ENCODE data around the gene SECISBP2L. TPM values are rescaled to one million over a fixed set of nuclear protein-coding genes. Genes with fewer than 3 reads are reported as not detected.
"Not testable (repeated sequence)": the region's sequence is repeated elsewhere in the genome, so short reads cannot be mapped to it uniquely, and the experiment has no call there.

The SECISBP2L gene
- total RNA-seq, 4 donors from 2014 or later, result 27.7 to 63.2 (median 33.2) TPM

GRCh38 chr15:49082960-49083359 lies 36.7 kb upstream of the SECISBP2L start:
- WGBS, 2 donors (ENCODE audit: low coverage in 1 of 2), result 68 to 100% methylated on average over 1 of the region's 1 CpG
- no peaks in the 10 kb centered on the region for H3K4me1 ChIP-seq
- no peaks in the 10 kb centered on the region for H3K27me3 ChIP-seq
- no peak overlapping the region for H3K27ac ChIP-seq
- intact Hi-C loops (cut with DNase I; ENCODE audit: low total_unique reads) (no loop called here), in situ Hi-C loops (cut with MboI; ENCODE audit: low pct_ligation_motif_present in 1 of 4, low pct_unique_long_range_greater_than_20kb in 1 of 4, low sequenced_read_pairs in 3 of 4) (no loop called here)
- TF ChIP-seq EP300 (IDR thresholded peaks at IDR 0.05; ENCODE audit: low read depth), result no peak
- no peak overlapping the region for H3K4me3 ChIP-seq
- H3K36me3 ChIP-seq, result no peaks in the 10 kb centered on the region
- H3K9me3 ChIP-seq, result no peaks in the 10 kb centered on the region
- no peak for DNase-seq

DNA sequence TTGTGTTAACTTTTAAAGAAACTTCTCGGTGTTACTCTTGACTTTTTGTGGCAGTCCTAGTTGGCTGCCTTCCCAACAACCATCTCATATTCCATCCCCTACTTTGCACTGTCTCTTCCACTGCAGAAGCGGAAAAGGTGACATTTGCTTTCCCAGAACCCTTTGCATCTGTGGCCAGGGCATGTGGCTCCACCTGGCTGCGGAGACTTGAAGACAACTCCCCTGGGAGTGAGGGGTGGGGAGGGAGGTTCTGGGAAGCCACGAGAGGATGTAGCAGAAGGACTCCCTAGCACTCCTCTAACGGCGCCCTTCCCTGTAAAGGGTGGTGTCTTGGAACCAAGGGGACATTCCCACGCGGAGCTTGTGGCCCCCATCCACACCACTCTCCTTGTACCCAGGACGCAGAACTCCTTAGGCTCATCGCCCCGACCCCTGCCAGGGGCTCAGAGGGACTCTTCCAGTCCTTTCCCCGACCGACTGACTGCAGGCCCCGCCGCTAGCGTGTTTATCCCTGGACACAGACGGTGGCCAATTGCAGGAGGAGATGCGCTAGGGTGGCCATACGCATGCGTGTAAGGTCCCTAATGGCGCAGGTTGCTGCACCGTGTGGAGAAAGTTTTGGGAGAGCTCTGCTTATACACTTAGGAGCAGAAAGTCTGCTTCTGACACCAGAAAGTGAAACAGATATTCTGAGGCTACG lies 33.2 kb upstream of the SECISBP2L start:
- DNase-seq, result no peak
- Histone ChIP-seq H3K4me1 (no peaks in the 10 kb centered on the region), H3K9me3 (no peaks in the 10 kb centered on the region), H3K4me3 (no peak overlapping the region), H3K36me3 (no peaks in the 10 kb centered on the region), H3K27ac (no peak overlapping the region), H3K27me3 (no peaks in the 10 kb centered on the region)
- in situ Hi-C loops (cut with MboI; ENCODE audit: low pct_ligation_motif_present in 1 of 4, low pct_unique_long_range_greater_than_20kb in 1 of 4, low sequenced_read_pairs in 3 of 4) (no loop called here), intact Hi-C loops (cut with DNase I; ENCODE audit: low total_unique reads) (no loop called here)
- 84 to 90% methylated on average over 7 to 23 of the region's 23 CpGs for WGBS, 2 donors (ENCODE audit: low coverage in 1 of 2)
- TF ChIP-seq EP300 (IDR thresholded peaks at IDR 0.05; ENCODE audit: low read depth) (no peak), POLR2AphosphoS5 (IDR thresholded peaks at IDR 0.05) (no peak)
- TF ChIP-seq, protein P1, sequence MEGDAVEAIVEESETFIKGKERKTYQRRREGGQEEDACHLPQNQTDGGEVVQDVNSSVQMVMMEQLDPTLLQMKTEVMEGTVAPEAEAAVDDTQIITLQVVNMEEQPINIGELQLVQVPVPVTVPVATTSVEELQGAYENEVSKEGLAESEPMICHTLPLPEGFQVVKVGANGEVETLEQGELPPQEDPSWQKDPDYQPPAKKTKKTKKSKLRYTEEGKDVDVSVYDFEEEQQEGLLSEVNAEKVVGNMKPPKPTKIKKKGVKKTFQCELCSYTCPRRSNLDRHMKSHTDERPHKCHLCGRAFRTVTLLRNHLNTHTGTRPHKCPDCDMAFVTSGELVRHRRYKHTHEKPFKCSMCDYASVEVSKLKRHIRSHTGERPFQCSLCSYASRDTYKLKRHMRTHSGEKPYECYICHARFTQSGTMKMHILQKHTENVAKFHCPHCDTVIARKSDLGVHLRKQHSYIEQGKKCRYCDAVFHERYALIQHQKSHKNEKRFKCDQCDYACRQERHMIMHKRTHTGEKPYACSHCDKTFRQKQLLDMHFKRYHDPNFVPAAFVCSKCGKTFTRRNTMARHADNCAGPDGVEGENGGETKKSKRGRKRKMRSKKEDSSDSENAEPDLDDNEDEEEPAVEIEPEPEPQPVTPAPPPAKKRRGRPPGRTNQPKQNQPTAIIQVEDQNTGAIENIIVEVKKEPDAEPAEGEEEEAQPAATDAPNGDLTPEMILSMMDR (IDR thresholded peaks at IDR 0.05), result no peak

GRCh38 chr15:49075881-49076280 lies 29.6 kb upstream of the SECISBP2L start:
- no peaks in the 10 kb centered on the region for H3K9me3 ChIP-seq
- no peaks in the 10 kb centered on the region for H3K27me3 ChIP-seq
- no peaks in the 10 kb centered on the region for H3K36me3 ChIP-seq
- H3K27ac ChIP-seq, result no peak overlapping the region
- no peaks in the 10 kb centered on the region for H3K4me1 ChIP-seq
- TF ChIP-seq, protein P1 (IDR thresholded peaks at IDR 0.05), result no peak
- TF ChIP-seq POLR2A (IDR thresholded peaks at IDR 0.05), result no peak
- TF ChIP-seq EP300 (IDR thresholded peaks at IDR 0.05; ENCODE audit: low read depth), result no peak
- TF ChIP-seq POLR2AphosphoS5 (IDR thresholded peaks at IDR 0.05), result no peak
- in situ Hi-C loops (cut with MboI; ENCODE audit: low pct_ligation_motif_present in 1 of 4, low pct_unique_long_range_greater_than_20kb in 1 of 4, low sequenced_read_pairs in 3 of 4) (no loop called here), intact Hi-C loops (cut with DNase I; ENCODE audit: low total_unique reads) (no loop called here)
- no peak for DNase-seq
- H3K4me3 ChIP-seq, result no peak overlapping the region

DNA sequence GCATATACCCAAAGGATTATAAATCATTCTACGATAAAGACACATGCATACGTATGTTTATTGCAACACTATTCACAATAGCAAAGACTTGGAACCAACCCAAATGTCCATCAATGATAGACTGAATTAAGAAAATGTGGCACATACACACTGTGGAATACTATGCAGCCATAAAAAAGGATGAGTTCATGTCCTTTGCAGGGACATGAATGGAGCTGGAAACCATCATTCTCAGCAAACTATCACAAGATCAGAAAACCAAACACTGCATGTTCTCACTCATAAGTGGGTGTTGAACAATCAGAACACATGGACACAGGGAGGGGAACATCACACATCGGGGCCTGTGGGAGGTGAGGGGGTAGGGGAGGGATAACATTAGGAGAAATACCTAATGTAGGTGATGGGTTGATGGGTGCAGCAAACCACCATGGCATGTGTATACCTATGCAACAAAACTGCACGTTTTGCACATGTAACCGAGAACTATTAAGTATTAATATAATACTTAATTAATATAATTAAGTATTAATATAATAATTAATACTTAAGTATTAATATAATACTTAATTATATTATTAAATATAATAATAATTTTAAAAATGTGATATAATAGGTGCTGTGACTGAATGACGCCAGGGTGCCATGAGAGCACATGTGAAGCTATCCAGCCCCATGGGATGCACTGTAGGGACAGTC lies 28.5 kb upstream of the SECISBP2L start:
- H3K36me3 ChIP-seq; in situ Hi-C loops (cut with MboI; ENCODE audit: low pct_ligation_motif_present in 1 of 4, low pct_unique_long_range_greater_than_20kb in 1 of 4, low sequenced_read_pairs in 3 of 4); H3K4me1 ChIP-seq; H3K27ac ChIP-seq; H3K27me3 ChIP-seq; intact Hi-C loops (cut with DNase I; ENCODE audit: low total_unique reads); H3K9me3 ChIP-seq; DNase-seq; H3K4me3 ChIP-seq: not testable (repeated sequence)
- 81 to 84% methylated on average over 6 of the region's 6 CpGs for WGBS, 2 donors (ENCODE audit: low coverage in 1 of 2)

GRCh38 chr15:49066372-49066771 lies 20.1 kb upstream of the SECISBP2L start:
- 82 to 90% methylated on average over 1 to 2 of the region's 2 CpGs for WGBS, 2 donors (ENCODE audit: low coverage in 1 of 2)
- no peak overlapping the region for H3K4me3 ChIP-seq
- no peaks in the 10 kb centered on the region for H3K9me3 ChIP-seq
- intact Hi-C loops (cut with DNase I; ENCODE audit: low total_unique reads), result no loop called here
- no peaks in the 10 kb centered on the region for H3K4me1 ChIP-seq
- no peak for DNase-seq
- in situ Hi-C loops (cut with MboI; ENCODE audit: low pct_ligation_motif_present in 1 of 4, low pct_unique_long_range_greater_than_20kb in 1 of 4, low sequenced_read_pairs in 3 of 4), result no loop called here
- no peaks in the 10 kb centered on the region for H3K36me3 ChIP-seq
- no peak overlapping the region for H3K27ac ChIP-seq
- TF ChIP-seq, protein P1 (IDR thresholded peaks at IDR 0.05), result no peak
- TF ChIP-seq EP300 (IDR thresholded peaks at IDR 0.05; ENCODE audit: low read depth), result no peak
- no peak for TF ChIP-seq POLR2AphosphoS5 (IDR thresholded peaks at IDR 0.05)
- no peak for TF ChIP-seq POLR2A (IDR thresholded peaks at IDR 0.05)
- no peaks in the 10 kb centered on the region for H3K27me3 ChIP-seq
